ENCODE results near the gene GPR25.

GPR25 gene

GRCh38 chr1:200894712-200895442, 22.1 kb downstream of the GPR25 start, which contains the start of gene INAVA:
TSS of gene INAVA (plus strand) at chr1:200894900. CDS start at chr1:200898401, 3,501 bp downstream.
- H3K27me3 ChIP-seq (ENCODE audit: control insufficient read depth, insufficient read depth, low read length): no peaks in the 10 kb centered on the region
- no peaks in the 10 kb centered on the region for H3K9me3 ChIP-seq (ENCODE audit: control insufficient read depth, insufficient read depth, low read length)
- H3K4me1 ChIP-seq (ENCODE audit: control insufficient read depth, insufficient read depth, low read length): peaks cover 24% of the 10 kb centered on the region
- H3K27ac ChIP-seq (ENCODE audit: low read length): no peak within 1 kb of the TSS
- H3K36me3 ChIP-seq (ENCODE audit: control insufficient read depth, insufficient read depth, low read length): peaks cover 15% of the 10 kb centered on the region
- no CpG with 5 or more reads among the region's 15 CpGs for WGBS (ENCODE audit: insufficient coverage, insufficient read length)
- DNase-seq (ENCODE audit: low read depth, low spot score): no peak
- no peak within 1 kb of the TSS for H3K4me3 ChIP-seq (ENCODE audit: low read length)

GRCh38 chr1:200895443-200895789, 22.6 kb downstream of the GPR25 start:
- Histone ChIP-seq H3K4me3 (ENCODE audit: low read length) (no peak overlapping the region), H3K4me1 (ENCODE audit: control insufficient read depth, insufficient read depth, low read length) (peaks cover 24% of the 10 kb centered on the region), H3K9me3 (ENCODE audit: control insufficient read depth, insufficient read depth, low read length) (no peaks in the 10 kb centered on the region), H3K27me3 (ENCODE audit: control insufficient read depth, insufficient read depth, low read length) (no peaks in the 10 kb centered on the region), H3K27ac (ENCODE audit: low read length) (no peak overlapping the region), H3K36me3 (ENCODE audit: control insufficient read depth, insufficient read depth, low read length) (peaks cover 21% of the 10 kb centered on the region)
- DNase-seq (ENCODE audit: low read depth, low spot score): no peak
- no CpG with 5 or more reads among the region's 8 CpGs for WGBS (ENCODE audit: insufficient coverage, insufficient read length)

- H3K4me1 ChIP-seq (ENCODE audit: control insufficient read depth, insufficient read depth, low read length): peaks cover 24% of the 10 kb centered on the region
- no peak for DNase-seq (ENCODE audit: low read depth, low spot score)
- no peaks in the 10 kb centered on the region for H3K9me3 ChIP-seq (ENCODE audit: control insufficient read depth, insufficient read depth, low read length)
- H3K27ac ChIP-seq (ENCODE audit: low read length): no peak overlapping the region
- no peak overlapping the region for H3K4me3 ChIP-seq (ENCODE audit: low read length)
- peaks cover 26% of the 10 kb centered on the region for H3K36me3 ChIP-seq (ENCODE audit: control insufficient read depth, insufficient read depth, low read length)
- no peaks in the 10 kb centered on the region for H3K27me3 ChIP-seq (ENCODE audit: control insufficient read depth, insufficient read depth, low read length)
- WGBS (ENCODE audit: insufficient coverage, insufficient read length): no CpG with 5 or more reads among the region's 9 CpGs
These were observed 23.2 kb downstream of the GPR25 start for GRCh38 chr1:200895801-200896530.

DNA sequence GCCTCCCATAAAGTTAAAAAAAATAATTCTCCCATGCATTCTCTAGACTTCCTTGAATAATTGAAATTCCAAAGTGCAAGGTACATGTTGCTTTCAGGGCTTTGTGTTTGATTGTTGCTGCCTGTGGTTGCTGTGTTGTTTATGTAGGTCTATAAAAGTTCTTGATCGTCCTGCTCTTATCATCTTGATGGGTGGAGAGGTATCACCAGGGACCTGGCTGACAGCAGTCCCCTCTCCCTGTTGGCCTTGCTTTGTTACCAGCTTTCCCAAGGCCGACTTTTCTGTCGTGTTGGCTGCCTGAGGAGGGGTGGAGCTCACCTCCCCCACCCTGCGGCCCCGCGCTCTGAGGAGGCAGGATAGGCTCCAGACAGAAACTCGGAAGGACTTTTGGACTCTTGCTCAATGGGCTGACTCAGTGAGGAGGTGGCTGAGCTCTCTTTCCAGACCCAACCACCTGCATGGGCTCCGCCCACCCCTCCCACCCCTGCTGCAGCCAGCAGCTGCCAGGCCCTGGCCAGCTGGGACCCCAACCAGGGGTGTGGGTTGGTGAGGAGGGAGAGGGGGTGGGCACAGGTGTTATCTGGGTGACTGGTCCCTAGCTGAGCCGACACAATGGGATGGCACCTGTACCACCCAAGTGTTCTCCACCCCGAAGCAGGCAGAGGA, 23.9 kb downstream of the GPR25 start:
- H3K27me3 ChIP-seq (ENCODE audit: control insufficient read depth, insufficient read depth, low read length): no peaks in the 10 kb centered on the region
- WGBS (ENCODE audit: insufficient coverage, insufficient read length): no CpG with 5 or more reads among the region's 10 CpGs

DNA sequence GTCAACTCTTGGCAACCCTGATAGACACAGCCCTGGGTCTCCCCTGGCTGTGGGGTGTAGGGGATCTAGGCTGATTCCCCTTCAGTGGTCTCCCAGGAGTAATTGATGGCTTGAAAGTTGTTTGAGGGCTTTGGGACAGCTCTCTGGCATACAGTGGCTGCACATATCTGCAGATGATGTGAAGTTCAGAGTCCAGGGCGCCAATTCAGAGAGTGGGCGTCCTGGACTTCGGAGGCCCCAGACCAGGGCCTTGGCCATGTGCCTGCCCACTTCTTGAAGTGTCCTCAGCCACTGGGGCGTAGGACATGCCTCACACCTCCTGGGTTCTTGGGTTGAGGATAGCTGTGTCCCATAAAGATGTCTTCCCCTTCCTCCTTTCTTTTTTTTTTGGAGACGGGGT, 24.5 kb downstream of the GPR25 start:
- Histone ChIP-seq H3K27me3 (ENCODE audit: control insufficient read depth, insufficient read depth, low read length) (no peaks in the 10 kb centered on the region), H3K9me3 (ENCODE audit: control insufficient read depth, insufficient read depth, low read length) (no peaks in the 10 kb centered on the region), H3K27ac (ENCODE audit: low read length) (no peak overlapping the region), H3K4me1 (ENCODE audit: control insufficient read depth, insufficient read depth, low read length) (peaks cover 24% of the 10 kb centered on the region), H3K4me3 (ENCODE audit: low read length) (no peak overlapping the region), H3K36me3 (ENCODE audit: control insufficient read depth, insufficient read depth, low read length) (peaks cover 39% of the 10 kb centered on the region)
- no peak for DNase-seq (ENCODE audit: low read depth, low spot score)
- WGBS (ENCODE audit: insufficient coverage, insufficient read length): no CpG with 5 or more reads among the region's 5 CpGs

More for the DNA sequence above, 23.9 kb downstream of the GPR25 start:
- no peak overlapping the region for H3K4me3 ChIP-seq (ENCODE audit: low read length)
- no peaks in the 10 kb centered on the region for H3K9me3 ChIP-seq (ENCODE audit: control insufficient read depth, insufficient read depth, low read length)
- H3K4me1 ChIP-seq (ENCODE audit: control insufficient read depth, insufficient read depth, low read length): peaks cover 24% of the 10 kb centered on the region
- no peak overlapping the region for H3K27ac ChIP-seq (ENCODE audit: low read length)
- peaks cover 33% of the 10 kb centered on the region for H3K36me3 ChIP-seq (ENCODE audit: control insufficient read depth, insufficient read depth, low read length)
- no peak for DNase-seq (ENCODE audit: low read depth, low spot score)

DNA sequence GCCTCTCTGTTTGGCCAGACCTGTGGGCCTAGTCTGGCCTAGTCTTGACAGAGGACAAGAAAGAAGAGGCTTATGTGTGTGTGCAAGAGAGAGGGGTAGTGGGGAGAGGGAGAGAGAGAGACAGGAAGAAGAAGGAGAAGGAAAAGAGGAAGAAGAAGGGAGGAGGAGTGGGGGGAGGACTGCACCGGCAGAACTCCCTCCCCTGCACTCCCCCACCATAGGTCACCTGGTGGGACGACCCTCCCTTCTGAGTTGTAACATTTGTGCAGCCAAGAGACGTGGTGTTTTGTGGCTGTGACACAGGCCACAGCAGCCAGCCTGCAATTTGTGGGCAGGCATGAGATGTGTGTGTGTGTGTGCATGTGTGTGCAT, 26.2 kb downstream of the GPR25 start:
- H3K27me3 ChIP-seq (ENCODE audit: control insufficient read depth, insufficient read depth, low read length): no peaks in the 10 kb centered on the region
- no CpG with 5 or more reads among the region's 3 CpGs for WGBS (ENCODE audit: insufficient coverage, insufficient read length)
- H3K27ac ChIP-seq (ENCODE audit: low read length): no peak overlapping the region
- peaks cover 44% of the 10 kb centered on the region for H3K36me3 ChIP-seq (ENCODE audit: control insufficient read depth, insufficient read depth, low read length)
- H3K9me3 ChIP-seq (ENCODE audit: control insufficient read depth, insufficient read depth, low read length): no peaks in the 10 kb centered on the region
- H3K4me1 ChIP-seq (ENCODE audit: control insufficient read depth, insufficient read depth, low read length): peaks cover 19% of the 10 kb centered on the region
- DNase-seq (ENCODE audit: low read depth, low spot score): no peak
- H3K4me3 ChIP-seq (ENCODE audit: low read length): no peak overlapping the region

DNA sequence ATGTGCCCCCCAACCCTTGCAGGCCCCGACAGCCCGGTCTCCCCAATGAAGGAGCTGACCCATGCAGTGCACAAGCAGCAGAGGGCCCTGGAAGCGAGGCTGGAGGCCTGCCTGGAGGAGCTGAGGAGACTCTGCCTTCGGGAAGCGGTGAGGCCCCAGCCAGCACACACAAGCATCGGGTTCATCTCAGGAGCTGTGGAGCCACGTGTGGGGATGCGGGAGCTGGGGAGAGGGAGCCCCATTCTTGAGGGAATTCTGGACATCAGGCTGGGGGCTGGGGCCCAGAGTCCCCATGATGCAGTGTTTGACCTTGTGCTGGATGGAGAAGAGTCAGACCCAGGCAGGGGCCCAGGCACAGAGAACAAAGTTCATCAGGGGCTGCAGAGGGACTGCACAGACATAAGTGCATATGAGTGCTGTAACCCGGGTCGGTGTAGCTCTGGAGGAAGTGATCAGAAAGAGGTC, 26.7 kb downstream of the GPR25 start:
- peaks cover 16% of the 10 kb centered on the region for H3K4me1 ChIP-seq (ENCODE audit: control insufficient read depth, insufficient read depth, low read length)
- H3K36me3 ChIP-seq (ENCODE audit: control insufficient read depth, insufficient read depth, low read length): peaks cover 44% of the 10 kb centered on the region
- H3K27ac ChIP-seq (ENCODE audit: low read length): no peak overlapping the region
- no peak overlapping the region for H3K4me3 ChIP-seq (ENCODE audit: low read length)
- H3K9me3 ChIP-seq (ENCODE audit: control insufficient read depth, insufficient read depth, low read length): no peaks in the 10 kb centered on the region
- no peaks in the 10 kb centered on the region for H3K27me3 ChIP-seq (ENCODE audit: control insufficient read depth, insufficient read depth, low read length)
- no peak for DNase-seq (ENCODE audit: low read depth, low spot score)
- WGBS (ENCODE audit: insufficient coverage, insufficient read length): no CpG with 5 or more reads among the region's 10 CpGs

DNA sequence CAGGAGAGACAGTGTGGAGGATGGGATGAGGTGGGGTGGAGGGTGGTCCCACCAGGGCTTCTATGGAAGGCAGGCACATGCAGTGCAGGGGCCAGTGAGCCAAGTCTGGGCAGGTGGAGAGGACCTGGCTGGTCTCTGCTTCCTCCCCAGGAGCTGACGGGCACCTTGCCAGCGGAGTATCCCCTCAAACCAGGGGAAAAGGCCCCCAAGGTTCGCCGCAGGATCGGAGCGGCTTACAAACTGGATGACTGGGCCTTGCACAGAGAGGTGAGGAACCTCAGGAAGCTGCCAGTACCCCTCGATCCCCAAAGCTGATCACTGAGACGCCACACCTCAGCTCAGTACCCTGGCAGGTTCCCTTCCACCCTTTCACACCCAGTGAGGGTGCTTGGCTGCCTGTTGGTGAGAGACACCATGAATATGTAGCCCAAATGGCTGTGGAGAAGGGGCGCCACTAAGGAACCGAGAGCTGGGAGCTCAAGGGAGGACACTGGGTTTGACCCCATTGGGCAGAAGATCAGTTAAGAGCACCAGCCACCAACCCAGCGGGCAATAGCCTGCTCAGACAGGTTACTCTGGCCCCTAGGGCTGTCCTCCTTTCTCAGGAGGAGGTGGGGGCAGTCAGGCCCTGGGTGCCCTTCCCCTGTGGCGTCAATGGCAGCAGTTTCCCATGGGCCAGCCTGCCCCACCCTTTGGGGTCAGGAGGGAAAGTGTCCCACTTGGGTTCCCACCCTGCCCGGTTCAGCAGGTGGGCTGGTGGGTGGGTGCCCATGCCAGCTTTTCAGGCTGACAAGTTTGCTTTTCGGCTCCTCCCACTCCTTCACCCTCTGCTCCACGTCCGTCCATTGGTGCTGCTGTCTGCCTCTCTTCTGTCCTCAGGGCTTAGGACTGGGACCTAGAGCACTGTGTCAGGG, 27.4 kb downstream of the GPR25 start:
- Histone ChIP-seq H3K4me3 (ENCODE audit: low read length) (no peak overlapping the region), H3K36me3 (ENCODE audit: control insufficient read depth, insufficient read depth, low read length) (peaks cover 44% of the 10 kb centered on the region), H3K4me1 (ENCODE audit: control insufficient read depth, insufficient read depth, low read length) (peaks cover 9% of the 10 kb centered on the region), H3K9me3 (ENCODE audit: control insufficient read depth, insufficient read depth, low read length) (no peaks in the 10 kb centered on the region), H3K27me3 (ENCODE audit: control insufficient read depth, insufficient read depth, low read length) (no peaks in the 10 kb centered on the region), H3K27ac (ENCODE audit: low read length) (no peak overlapping the region)
- WGBS (ENCODE audit: insufficient coverage, insufficient read length): no CpG with 5 or more reads among the region's 16 CpGs
- no peak for DNase-seq (ENCODE audit: low read depth, low spot score)

DNA sequence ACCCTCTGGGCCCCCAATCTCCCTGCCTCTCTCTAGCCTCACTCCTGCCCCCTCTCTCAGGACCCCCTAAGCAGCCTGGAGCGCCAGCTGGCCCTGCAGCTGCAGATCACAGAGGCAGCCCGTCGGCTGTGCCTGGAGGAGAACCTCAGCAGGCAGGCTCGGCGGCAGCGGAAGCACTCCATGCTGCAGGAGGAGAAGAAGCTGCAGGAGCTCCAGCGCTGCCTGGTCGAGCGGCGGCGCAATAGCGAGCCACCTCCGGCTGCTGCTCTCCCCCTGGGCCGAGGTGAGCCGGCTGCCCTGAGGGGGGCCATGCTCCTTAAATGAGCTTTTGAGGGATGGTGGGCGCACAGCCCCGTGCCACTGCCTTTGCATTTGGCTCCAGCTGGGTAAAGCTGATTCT, 28.1 kb downstream of the GPR25 start:
- DNase-seq (ENCODE audit: low read depth, low spot score): no peak
- H3K4me1 ChIP-seq (ENCODE audit: control insufficient read depth, insufficient read depth, low read length): peaks cover 4% of the 10 kb centered on the region
- no CpG with 5 or more reads among the region's 17 CpGs for WGBS (ENCODE audit: insufficient coverage, insufficient read length)
- H3K4me3 ChIP-seq (ENCODE audit: low read length): no peak overlapping the region
- no peak overlapping the region for H3K27ac ChIP-seq (ENCODE audit: low read length)
- no peaks in the 10 kb centered on the region for H3K27me3 ChIP-seq (ENCODE audit: control insufficient read depth, insufficient read depth, low read length)
- H3K36me3 ChIP-seq (ENCODE audit: control insufficient read depth, insufficient read depth, low read length): peaks cover 44% of the 10 kb centered on the region
- H3K9me3 ChIP-seq (ENCODE audit: control insufficient read depth, insufficient read depth, low read length): no peaks in the 10 kb centered on the region

GRCh38 chr1:200901350-200901749, 28.6 kb downstream of the GPR25 start:
- Histone ChIP-seq H3K27me3 (ENCODE audit: control insufficient read depth, insufficient read depth, low read length) (no peaks in the 10 kb centered on the region), H3K4me3 (ENCODE audit: low read length) (no peak overlapping the region), H3K27ac (ENCODE audit: low read length) (no peak overlapping the region), H3K9me3 (ENCODE audit: control insufficient read depth, insufficient read depth, low read length) (no peaks in the 10 kb centered on the region), H3K4me1 (ENCODE audit: control insufficient read depth, insufficient read depth, low read length) (peaks cover 3% of the 10 kb centered on the region), H3K36me3 (ENCODE audit: control insufficient read depth, insufficient read depth, low read length) (peaks cover 44% of the 10 kb centered on the region)
- WGBS (ENCODE audit: insufficient coverage, insufficient read length): no CpG with 5 or more reads among the region's 5 CpGs
- DNase-seq (ENCODE audit: low read depth, low spot score): no peak
